HG03045 (cell line): ENCODE measurements around the gene SYT8.

Experiments used
- ATAC-seq: cut with Tn5 transposase; IDR thresholded peaks from one replicate; pipeline ENCODE4 v1.9.1; 2021; ENCODE audit warnings: mild to moderate bottlenecking, moderate library complexity; ENCODE audit not compliant: unreplicated experiment

Gene SYT8

DNA sequence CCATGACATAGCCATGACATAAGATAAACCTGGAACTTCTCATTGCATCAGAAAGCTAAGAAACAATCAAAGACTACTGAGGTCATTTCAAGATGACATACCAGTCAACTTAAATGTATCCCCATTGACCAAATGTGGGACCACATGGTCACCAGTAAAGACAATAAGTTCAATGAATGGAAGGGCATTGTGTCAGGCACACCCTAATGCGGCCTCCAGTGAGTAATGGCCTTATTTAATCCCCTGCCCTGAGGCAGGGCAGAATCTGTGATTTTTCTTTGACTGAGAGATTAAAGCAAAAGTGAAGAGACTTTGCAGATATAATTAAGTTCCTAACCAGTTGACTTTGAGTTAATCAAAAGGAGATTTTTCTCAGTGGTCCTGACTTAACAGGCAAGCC, 17.3 kb upstream of the SYT8 start:
- no peak for ATAC-seq

- no peak for ATAC-seq
Measured at GRCh38 chr11:1819074-1819473, 15.7 kb upstream of the SYT8 start.

DNA sequence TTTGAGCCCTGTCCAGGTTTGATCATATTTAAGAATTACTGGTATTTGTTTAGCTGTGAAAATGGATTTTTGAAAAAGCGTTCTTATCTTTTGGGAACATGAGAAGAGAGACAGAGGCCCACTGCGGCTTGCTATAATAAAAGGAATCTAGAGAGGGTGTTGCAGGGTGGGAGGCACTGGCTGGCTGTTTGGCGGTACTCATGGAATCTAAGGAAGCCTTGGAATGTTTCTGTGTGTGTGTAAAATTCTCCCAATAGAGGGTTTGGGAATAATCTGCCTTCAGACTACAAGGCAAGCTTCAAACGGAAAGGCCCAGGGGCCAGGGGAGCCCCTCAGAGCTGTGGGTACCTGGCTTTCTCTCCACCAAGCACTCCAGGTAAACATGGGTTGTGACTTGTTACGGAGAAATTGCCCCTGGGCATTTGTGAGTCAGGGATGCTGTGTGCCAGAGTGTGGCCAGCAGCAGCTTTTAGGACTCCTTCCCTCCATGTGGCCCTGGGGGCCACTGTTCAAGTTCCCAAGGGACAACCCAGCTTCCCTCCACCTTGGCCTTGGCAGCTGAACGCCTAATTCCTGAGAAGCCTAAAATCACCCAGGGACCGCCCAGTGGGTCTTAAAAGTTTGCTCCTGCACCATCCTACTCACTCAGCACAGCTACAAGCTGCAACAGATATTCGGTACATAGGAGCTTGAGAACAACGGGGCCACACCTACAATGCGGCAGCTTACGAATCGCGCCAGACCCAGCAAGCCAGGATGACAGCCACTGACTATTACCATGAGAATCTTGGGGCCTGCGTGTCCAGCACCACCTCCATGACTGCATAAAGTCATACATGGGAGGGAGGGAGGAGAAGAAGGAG, 14.1 kb upstream of the SYT8 start:
- no peak for ATAC-seq

GRCh38 chr11:1821562-1821961, 13.2 kb upstream of the SYT8 start:
- ATAC-seq: no peak

- ATAC-seq: no peak
Measured at GRCh38 chr11:1822648-1823375, 12.0 kb upstream of the SYT8 start.

DNA sequence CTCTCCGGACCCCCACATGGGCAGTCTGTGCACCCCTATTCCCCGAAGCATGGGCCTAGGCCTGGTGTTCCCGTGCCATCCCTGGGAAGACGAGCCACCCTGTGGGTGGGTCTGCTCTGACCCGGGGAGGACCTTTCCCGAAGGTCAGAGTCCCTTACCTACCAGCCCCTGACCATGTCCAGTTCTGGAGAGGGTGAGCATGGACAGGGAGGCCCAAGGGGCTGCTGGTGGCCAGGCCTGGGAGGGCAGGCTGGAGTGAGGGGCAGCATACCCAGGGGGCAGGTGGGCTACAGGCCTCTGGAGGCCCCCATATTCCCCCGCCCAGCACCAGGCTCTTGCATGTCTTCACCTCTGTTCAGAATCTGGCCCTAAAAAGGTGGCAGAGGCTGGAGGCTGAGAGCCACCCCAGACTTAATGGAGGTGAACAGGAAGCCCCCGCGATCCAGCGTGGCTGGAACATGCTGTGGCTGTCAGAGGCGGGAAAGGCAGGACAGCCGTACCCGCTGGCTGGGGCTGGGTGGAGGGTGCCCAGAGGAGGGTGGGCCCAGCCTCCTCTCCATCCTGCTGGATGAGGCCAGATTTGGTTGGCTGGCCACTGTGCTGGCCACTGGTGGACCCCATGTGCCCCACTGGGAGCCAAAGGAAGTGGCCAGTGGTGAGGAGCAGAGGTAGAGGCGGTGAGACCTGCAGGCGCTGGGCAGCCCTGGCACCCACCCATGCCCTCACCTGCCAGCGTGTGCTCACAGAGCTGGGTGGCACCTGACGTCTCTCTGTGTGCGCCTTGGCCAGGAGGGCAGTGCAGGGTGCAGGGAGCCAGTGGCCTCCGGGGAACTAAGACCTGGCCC, 11.2 kb upstream of the SYT8 start:
- no peak for ATAC-seq

- ATAC-seq: no peak
Measured at GRCh38 chr11:1824221-1825038, 10.4 kb upstream of the SYT8 start.

DNA sequence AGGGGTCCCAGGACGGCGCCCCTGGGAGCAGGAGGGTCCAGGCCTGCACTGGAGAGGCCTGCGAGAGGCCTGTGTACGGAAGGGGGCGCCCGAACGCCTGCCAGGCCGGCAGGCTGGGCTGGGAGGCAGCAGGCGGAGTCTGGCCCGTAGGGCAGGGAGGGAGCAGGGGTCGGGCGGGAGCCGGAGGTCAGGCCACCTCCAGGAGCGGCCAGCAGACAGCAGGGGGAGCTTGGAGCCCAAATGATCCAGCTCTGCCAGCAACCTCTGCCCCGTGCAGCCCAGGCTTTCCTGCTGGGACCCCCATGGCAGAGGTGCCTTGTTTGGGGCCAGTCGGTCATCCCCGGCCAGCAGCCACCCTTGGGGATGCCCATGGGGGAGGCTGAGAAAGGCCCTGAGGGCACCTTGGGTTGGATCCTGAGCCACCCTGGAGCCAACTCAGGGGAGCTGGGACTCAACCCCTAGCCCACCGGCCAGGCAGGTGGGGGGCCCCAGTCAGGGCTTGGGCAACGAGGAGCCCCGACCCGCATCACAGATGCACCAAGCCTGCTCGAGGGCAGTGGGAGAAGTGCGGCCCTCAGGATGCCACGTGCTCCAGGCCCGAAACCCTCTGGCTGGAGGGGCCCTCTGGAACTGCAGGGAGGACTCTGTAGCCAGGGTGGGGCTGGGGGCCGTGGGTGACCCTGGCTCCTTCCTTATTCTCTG, 9.6 kb upstream of the SYT8 start:
- no peak for ATAC-seq

DNA sequence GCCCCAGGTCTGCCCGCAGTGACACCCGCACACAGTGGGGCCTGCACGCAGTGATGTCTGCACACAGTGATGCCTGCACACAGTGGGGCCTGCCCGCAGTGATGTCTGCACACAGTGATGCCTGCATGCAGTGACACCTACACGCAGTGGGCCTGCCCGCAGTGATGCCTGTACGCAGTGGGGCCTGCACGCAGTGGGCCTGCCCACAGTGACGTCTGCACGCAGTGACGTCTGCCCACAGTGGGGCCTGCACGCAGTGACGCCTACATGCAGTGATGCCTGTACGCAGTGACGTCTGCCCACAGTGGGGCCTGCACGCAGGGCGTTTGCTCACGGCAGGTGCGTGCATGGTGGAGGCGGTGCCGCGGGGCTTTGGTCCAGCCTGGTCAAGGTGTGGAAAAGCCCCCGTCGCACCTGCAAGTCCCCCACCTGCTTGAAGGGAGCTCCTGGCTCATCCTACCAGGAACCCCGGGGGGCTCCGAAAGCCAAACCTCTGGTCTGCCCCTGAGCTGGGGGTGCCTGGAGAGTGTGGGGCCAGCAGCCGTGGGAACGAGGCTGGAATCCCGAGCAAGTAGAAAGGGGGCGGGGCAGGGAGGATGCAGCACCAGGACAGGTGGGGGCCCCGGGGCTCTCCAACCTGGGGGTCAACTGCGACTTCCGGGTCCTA, 8.9 kb upstream of the SYT8 start:
- ATAC-seq: no peak

- no peak for ATAC-seq
Measured at GRCh38 chr11:1826552-1827094, 8.2 kb upstream of the SYT8 start.

GRCh38 chr11:1827095-1827813, 7.5 kb upstream of the SYT8 start:
- no peak for ATAC-seq

GRCh38 chr11:1827931-1828330, 6.9 kb upstream of the SYT8 start:
- ATAC-seq: no peak

DNA sequence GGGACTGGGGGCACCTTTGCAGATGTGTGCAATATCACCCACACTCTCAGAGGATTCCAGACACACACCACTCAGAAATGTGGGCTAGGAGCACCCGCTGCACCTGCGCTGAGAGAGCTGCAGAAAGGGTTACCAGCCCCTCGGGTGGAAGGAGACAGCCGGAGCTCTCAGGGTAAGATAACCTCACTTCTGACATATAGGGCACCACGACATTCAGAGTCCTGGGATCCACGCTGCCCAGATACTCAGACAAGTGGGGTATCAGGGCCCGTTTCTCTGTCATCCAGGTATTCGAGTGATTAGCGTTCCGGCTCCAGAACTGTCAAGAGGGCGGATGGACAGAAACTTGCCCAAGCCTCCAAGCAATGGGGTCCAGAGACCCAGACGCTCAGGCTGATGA, 6.2 kb upstream of the SYT8 start:
- no peak for ATAC-seq

DNA sequence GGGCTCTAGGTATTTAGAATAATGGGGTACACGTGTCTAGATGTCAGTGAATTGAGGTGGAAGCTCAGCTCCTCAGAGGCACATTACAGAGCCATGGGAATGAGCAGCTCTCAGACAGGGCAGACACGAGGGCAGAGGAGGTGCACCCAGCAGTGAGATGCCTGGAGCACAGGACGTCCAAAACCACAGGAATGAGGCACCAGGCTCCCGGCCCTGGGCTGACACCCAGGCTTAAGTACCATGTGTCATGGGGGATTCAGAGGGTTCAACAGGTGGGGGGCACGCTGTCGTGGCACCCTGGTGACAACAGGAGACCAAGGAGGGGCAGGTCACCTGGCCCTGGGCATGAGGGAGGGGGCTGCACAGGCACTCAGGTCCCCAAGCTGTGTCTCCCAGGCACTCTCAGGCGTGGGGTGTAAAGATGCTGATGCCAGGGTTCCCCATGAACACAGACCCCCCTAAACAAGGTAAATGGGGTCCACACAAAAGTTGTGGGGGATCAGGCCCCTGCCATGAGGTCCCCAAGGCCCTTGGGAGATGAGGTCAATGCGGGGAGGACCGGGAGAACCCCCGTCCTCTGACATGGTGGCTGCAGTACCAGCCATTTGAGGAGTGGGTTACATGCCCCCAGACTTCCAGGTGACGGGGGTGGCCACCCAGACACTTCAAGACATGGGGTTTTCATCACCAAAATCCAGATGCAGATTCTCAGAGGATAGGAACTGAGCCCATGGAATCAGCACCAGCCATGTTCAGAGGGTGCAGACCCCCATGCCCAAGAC, 5.6 kb upstream of the SYT8 start:
- no peak for ATAC-seq

- no peak for ATAC-seq
Measured at GRCh38 chr11:1830004-1830321, 4.8 kb upstream of the SYT8 start.

GRCh38 chr11:1830322-1831223, 4.2 kb upstream of the SYT8 start:
- ATAC-seq: no peak
